ENCODE measurements around the gene TSR2. TPM values are rescaled to one million over a fixed set of nuclear protein-coding genes. Genes with fewer than 3 reads are reported as not detected.

The TSR2 gene
- total RNA-seq, 1 donor from 2014 or later, result 11.4 TPM

DNA sequence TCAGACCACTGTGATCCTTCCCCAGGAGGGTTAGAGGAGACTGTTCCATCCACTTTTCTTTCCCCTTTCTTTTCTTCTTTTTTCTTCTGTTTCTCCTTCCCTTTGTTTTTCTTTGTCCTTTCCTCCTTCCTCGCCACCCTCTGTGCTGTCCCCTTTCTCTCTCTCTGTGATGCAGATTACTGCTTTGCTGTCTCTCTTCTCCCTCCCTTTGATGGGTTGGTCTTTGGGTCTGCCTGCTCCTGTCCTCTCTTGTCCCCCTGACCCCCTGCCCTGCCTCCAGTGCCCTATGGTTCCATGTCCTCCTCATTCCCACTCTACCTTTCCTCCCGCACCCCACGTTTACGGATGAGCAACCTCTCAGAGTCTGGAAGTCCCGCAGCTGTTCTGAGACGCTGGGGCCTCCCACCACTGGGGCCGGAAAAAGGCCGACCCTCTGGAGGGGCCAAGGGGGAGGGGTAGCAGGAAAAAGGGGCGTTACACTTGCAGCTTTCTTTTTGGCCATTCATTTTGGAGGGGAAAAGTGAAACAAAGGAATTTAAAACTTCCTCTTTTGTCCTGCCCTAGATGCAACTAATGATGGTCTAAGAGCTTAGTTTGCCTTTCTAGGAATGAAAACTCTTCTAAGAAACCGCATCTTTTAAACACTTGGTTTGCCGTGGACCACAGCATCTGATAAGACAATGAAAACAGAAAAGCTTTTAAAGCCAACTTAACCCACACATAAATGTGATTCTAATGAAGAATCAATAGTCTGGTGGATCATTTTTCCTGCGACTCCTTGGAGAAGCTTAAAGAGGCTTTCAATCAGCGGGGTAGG, 24.5 kb upstream of the TSR2 start:
- TF ChIP-seq, protein P1, sequence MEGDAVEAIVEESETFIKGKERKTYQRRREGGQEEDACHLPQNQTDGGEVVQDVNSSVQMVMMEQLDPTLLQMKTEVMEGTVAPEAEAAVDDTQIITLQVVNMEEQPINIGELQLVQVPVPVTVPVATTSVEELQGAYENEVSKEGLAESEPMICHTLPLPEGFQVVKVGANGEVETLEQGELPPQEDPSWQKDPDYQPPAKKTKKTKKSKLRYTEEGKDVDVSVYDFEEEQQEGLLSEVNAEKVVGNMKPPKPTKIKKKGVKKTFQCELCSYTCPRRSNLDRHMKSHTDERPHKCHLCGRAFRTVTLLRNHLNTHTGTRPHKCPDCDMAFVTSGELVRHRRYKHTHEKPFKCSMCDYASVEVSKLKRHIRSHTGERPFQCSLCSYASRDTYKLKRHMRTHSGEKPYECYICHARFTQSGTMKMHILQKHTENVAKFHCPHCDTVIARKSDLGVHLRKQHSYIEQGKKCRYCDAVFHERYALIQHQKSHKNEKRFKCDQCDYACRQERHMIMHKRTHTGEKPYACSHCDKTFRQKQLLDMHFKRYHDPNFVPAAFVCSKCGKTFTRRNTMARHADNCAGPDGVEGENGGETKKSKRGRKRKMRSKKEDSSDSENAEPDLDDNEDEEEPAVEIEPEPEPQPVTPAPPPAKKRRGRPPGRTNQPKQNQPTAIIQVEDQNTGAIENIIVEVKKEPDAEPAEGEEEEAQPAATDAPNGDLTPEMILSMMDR (IDR thresholded peaks at IDR 0.05; ENCODE audit: insufficient read depth, low read length, poor library complexity, severe bottlenecking), result no peak
- Histone ChIP-seq H3K27me3 (ENCODE audit: control insufficient read depth, insufficient read depth, low read length) (no peaks in the 10 kb centered on the region), H3K4me3 (ENCODE audit: low read depth, low read length) (no peak overlapping the region), H3K36me3 (ENCODE audit: control insufficient read depth, insufficient read depth, low read length) (no peaks in the 10 kb centered on the region)
- no peak for DNase-seq (ENCODE audit: low read depth)

DNA sequence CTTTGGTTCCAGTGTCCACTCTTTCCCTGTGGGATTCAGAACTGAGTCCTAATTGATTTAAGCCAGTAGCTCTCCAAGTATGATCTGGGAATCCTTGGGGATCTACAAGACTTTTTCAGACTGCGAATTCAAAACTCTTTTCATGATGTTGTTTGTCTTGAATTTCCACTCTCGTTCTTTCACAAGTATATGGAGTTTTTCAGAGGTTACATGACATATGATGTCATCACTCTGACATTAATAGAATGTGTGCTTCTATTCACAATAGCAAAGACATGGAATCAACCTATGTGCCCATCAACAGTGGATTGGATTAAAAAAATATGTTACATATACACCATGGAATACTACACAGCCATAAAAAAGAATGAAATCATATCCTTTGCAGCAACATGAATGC, 23.2 kb upstream of the TSR2 start:
- no peaks in the 10 kb centered on the region for H3K27me3 ChIP-seq (ENCODE audit: control insufficient read depth, insufficient read depth, low read length)
- no peaks in the 10 kb centered on the region for H3K36me3 ChIP-seq (ENCODE audit: control insufficient read depth, insufficient read depth, low read length)
- DNase-seq (ENCODE audit: low read depth), result no peak
- H3K4me3 ChIP-seq (ENCODE audit: low read depth, low read length), result no peak overlapping the region
- TF ChIP-seq, protein P1 (IDR thresholded peaks at IDR 0.05; ENCODE audit: insufficient read depth, low read length, poor library complexity, severe bottlenecking), result no peak

DNA sequence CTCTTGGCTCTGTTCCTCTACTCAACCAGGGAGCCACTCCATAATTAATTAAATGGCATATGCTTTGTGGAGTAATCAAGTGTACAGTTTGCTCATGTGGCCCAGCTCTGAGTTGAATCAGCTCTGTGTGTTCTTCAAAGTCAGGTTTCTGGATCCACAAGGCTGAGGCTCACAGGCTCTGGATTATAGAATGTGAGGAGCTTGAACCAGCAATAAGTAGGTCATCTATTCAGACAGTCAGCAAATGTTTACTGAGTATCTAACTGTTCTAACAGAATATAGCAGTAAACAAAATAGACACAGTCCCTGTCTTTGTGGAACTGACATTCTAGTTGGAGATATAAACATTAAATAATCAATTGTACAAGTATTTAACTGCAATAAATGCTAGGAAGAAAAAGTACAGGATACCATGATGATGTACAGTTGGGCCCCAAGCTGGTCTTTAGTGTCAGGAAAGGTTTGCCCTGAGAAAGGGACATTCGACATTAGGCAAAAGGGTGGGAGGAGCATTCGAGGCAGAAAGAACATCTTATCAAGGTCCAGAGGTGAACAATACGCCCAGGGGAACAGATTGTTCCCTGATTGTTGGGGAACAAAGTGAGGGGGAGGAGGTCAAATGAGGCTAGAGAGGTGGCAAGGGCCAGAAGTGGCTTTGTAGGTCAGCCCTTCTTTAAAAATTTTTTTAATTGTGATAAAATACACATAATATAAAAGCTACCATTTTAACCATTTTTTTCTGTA, 20.5 kb upstream of the TSR2 start:
- TF ChIP-seq, protein P1 (IDR thresholded peaks at IDR 0.05; ENCODE audit: insufficient read depth, low read length, poor library complexity, severe bottlenecking), result no peak
- no peak for DNase-seq (ENCODE audit: low read depth)
- Histone ChIP-seq H3K4me3 (ENCODE audit: low read depth, low read length) (no peak overlapping the region), H3K27me3 (ENCODE audit: control insufficient read depth, insufficient read depth, low read length) (no peaks in the 10 kb centered on the region), H3K36me3 (ENCODE audit: control insufficient read depth, insufficient read depth, low read length) (no peaks in the 10 kb centered on the region)

DNA sequence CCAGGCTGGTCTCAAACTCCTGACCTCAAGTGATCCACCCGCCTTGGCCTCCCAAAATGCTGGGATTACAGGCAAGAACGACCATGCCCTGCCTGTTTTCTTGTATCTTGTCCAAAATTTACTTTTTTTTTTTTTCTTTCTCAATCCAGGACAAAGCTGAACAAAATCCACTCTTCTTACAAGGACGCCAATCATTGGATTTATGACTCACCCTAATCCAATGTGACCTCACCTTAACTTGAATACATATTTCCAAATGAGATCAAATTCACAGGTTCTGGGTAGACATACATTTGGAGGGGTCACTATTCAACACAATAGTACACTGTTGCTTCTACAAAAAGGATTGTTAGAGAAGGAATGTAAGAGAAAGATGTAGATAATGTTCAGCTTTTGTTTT, 18.0 kb upstream of the TSR2 start:
- H3K36me3 ChIP-seq (ENCODE audit: control insufficient read depth, insufficient read depth, low read length), result no peaks in the 10 kb centered on the region
- TF ChIP-seq, protein P1 (IDR thresholded peaks at IDR 0.05; ENCODE audit: insufficient read depth, low read length, poor library complexity, severe bottlenecking), result no peak
- no peak for DNase-seq (ENCODE audit: low read depth)
- no peaks in the 10 kb centered on the region for H3K27me3 ChIP-seq (ENCODE audit: control insufficient read depth, insufficient read depth, low read length)
- no peak overlapping the region for H3K4me3 ChIP-seq (ENCODE audit: low read depth, low read length)

DNA sequence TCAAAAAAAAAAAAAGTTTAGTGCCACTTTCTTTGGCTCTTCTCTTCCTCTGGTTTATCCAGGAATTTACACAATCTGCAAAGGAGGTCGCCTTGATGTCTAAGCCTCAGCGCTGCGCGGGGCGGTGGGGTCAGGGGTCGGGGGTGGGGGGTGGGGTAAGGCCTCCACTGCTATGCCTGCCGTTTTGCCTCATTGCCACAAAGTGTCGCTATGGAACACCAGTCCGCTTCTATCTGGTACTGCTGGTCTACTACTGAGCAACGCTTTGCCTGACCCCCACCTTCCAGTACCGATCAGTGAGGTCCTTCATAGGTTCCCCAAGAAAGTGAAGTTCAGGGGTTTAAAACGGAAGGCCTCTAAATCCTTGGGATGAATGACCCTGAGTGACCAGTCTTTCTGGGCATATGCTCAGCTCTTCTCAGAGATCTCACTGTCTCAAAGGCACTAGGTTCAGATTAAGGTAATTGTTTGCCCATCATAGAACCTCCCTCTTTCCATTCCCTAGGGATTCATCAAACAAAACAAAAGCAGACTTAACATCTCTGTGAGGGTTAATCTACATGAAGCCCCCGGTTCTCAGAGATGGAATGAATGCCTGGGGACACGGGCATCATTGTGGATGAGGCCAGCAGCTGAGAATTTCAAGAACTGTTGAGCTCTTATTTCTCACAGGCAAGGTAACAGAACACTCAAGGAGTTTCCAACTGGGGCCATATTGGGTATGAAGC, 16.9 kb upstream of the TSR2 start:
- DNase-seq (ENCODE audit: low read depth), result no peak
- H3K4me3 ChIP-seq (ENCODE audit: low read depth, low read length), result no peak overlapping the region
- H3K27me3 ChIP-seq (ENCODE audit: control insufficient read depth, insufficient read depth, low read length), result no peaks in the 10 kb centered on the region
- TF ChIP-seq, protein P1 (IDR thresholded peaks at IDR 0.05; ENCODE audit: insufficient read depth, low read length, poor library complexity, severe bottlenecking), result no peak
- no peaks in the 10 kb centered on the region for H3K36me3 ChIP-seq (ENCODE audit: control insufficient read depth, insufficient read depth, low read length)

Data from kidney epithelial cell (primary cell).